22Rv1 (cell line): ENCODE data around the gene PHF1.

Source experiments
- H3K27ac ChIP-seq: fragments of 450-650 bp; 2 replicates; pipeline ENCODE4 v1.5.1; 2017
- CTCF ChIP-seq: fragments of 450-650 bp; IDR thresholded peaks from 2 replicates; pipeline ENCODE4 v1.5.1; 2017; ENCODE audit warnings: mild to moderate bottlenecking
- ZFX ChIP-seq: fragments of 450-650 bp; IDR thresholded peaks from 2 replicates; pipeline ENCODE4 v1.6.1; 2017; ENCODE audit warnings: antibody characterized with exemption, borderline replicate concordance

The PHF1 gene

DNA sequence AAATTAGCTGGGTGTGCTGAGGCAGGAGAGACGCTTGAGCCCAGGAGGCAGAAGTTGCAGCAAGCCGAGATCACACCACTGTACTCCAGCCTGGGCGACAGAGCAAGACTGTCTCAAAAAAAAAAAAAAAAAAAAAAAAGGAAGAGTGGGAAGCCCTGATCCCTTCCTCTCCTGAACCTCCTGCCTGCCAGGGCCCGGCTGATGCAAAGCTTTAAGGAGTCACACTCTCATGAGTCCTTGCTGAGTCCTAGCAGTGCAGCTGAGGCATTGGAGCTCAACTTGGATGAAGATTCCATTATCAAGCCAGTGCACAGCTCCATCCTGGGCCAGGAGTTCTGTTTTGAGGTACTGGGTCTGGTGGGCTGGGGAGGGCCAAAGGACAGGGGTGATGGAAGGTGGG, 24.1 kb downstream of the PHF1 start:
- no peak overlapping the region for H3K27ac ChIP-seq
- TF ChIP-seq ZFX (no peak), CTCF (no peak)

- H3K27ac ChIP-seq = no peak overlapping the region
- TF ChIP-seq ZFX = no peak
- TF ChIP-seq CTCF = no peak
These were observed 26.9 kb downstream of the PHF1 start for GRCh38 chr6:33437666-33438065.

DNA sequence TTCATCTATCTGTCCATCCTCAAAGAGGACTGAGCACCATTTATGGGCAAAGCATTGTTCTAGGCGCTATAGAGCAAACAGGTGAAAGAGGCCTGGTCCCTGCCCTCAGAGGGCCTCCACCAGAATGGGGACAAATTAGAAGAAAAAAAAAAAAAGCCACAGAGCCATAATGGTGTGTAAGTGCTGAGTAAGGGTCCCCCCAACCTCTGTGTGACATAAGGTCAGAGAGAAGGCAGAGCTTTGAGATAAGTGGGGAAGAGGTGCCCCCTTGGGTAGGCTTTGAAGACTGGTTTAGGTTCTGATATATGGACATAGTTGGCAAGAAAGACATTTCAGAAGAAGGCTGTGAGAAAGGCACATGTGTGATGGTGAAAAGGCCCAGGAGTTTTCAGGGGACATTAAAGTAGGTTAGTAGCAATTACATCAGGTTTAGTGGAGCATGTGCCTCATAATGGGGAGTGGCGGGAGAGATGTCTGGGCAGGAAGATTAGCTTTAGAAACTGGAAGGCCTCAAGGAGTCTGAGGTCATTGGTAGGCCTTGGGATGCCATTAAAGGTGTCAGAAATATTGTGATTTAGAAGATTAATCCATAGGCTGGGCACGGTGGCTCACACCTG, 28.3 kb downstream of the PHF1 start:
- H3K27ac ChIP-seq = no peak overlapping the region
- no peak for TF ChIP-seq ZFX
- TF ChIP-seq CTCF = no peak

GRCh38 chr6:33439956-33440648, 29.3 kb downstream of the PHF1 start:
- H3K27ac ChIP-seq = no peak overlapping the region
- TF ChIP-seq CTCF (no peak), ZFX (no peak)

- no peak for TF ChIP-seq CTCF
- H3K27ac ChIP-seq = no peak overlapping the region
These were observed 30.0 kb downstream of the PHF1 start for GRCh38 chr6:33440649-33441309.

- TF ChIP-seq CTCF (no peak), ZFX (no peak)
- no peak overlapping the region for H3K27ac ChIP-seq
These were observed 30.6 kb downstream of the PHF1 start for GRCh38 chr6:33441457-33441856.

GRCh38 chr6:33442283-33442682, 31.5 kb downstream of the PHF1 start:
- H3K27ac ChIP-seq = no peak overlapping the region
- TF ChIP-seq CTCF = no peak
- TF ChIP-seq ZFX = no peak
